ENCODE measurements around the gene ARMC9. TPM values are rescaled to one million over a fixed set of nuclear protein-coding genes. Genes with fewer than 3 reads are reported as not detected.

The ARMC9 gene
- total and polyA plus RNA-seq, 2 experiments from 2014 or later, result 15.1 to 17.3 TPM

DNA sequence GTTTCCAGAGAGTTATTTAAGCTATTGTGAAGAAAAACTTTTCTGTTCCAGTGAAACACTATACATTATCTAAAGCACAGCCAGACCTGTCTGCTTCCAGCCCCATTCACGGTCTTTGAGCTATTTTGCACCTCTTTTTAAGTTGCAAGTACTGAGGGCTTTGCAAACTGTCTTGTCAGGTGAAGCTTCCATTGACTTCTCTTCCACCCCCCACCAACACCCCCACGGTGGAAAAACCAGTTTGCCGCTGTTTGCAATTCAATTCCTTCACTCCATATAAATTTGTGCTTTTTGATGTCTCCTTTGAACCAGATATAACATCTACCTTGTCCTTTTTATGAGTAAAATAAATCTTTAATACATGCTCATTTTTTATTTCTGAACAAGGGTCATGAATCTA is 212.8 kb downstream of the ARMC9 start:
- H3K79me2 ChIP-seq (ENCODE audit: insufficient read depth), result no peaks in the 10 kb centered on the region
- H3K9me2 ChIP-seq (ENCODE audit: insufficient read depth), result no peaks in the 10 kb centered on the region
- H3K4me1 ChIP-seq (ENCODE audit: insufficient read depth), result peaks cover 1% of the 10 kb centered on the region
- H3K27ac ChIP-seq, result no peak overlapping the region
- no peak overlapping the region for H3K4me3 ChIP-seq
- H4K20me1 ChIP-seq (ENCODE audit: insufficient read depth), result no peaks in the 10 kb centered on the region
- no peaks in the 10 kb centered on the region for H3K36me3 ChIP-seq (ENCODE audit: low read depth)
- TF ChIP-seq EZH2 (IDR thresholded peaks at IDR 0.05; ENCODE audit: insufficient read depth, poor library complexity, severe bottlenecking) (no peak), EZH2phosphoT487 (IDR thresholded peaks at IDR 0.05; ENCODE audit: insufficient read depth, low read depth) (no peak)
- no peaks in the 10 kb centered on the region for H3K9me3 ChIP-seq (ENCODE audit: low read depth)
- no peak overlapping the region for H3K9ac ChIP-seq
- H2AFZ ChIP-seq, result no peak overlapping the region
- no peak overlapping the region for H3K4me2 ChIP-seq (ENCODE audit: unreplicated experiment)
- no peak for DNase-seq
- WGBS, 2 experiments (ENCODE audit: low coverage in 1 of 2, low lambda C conversion rate in 2 of 2, missing lambda C conversion rate in 2 of 2), result 67 to 71% methylated on average over 3 of the region's 3 CpGs
- in situ Hi-C loops (cut with MboI), result loop anchor here (25.0 kb wide), 1 partner anchor 299 kb away; no protein-coding TSS in a partner anchor
- H3F3A ChIP-seq (ENCODE audit: insufficient read depth), result peaks cover 8% of the 10 kb centered on the region; the same call in 1 of the 2 replicates
- 0 out of 2 replicates have a peak, but pooled peaks cover 4% of the 10 kb centered on the region for H3K27me3 ChIP-seq (replicated peaks; ENCODE audit: insufficient read depth)

DNA sequence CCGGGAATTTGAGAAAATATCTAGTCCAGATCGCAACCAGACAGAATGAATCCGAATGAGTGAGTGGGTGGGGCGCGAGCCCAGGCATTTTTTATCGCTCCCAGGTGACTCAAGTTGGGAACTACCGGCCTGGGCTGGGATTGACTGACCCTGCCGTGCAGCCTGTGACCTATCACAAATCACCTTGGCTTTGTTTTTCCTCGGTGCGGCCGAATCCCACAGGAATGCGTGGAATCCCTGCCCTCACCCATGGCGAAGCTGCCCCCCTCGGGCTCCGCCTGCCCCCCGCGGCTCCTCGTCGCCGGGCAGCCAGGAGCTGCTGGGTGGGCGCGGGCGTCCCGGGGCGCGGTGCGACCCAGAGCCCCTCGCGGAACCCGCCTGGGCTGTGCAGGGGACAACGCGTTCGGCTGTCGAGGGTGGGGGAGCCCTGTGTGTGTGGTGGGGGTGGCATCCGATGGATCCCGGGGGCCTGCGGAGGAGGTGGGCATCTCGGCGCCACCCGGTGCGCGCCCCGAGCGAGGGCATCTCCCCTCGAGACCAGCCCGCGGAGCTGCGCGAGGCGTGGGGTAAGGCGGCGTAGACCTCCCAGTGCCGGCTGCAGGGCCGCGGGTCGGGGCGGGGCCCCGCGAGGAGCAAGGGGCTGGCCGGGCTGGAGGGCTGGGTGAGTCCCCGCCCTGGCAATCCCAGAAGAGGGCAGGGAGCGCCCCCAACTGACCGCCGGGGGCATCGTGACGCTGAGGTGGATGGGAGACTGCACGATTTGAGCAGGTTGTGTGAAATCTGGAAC is 213.6 kb downstream of the ARMC9 start:
- Histone ChIP-seq H3K4me3 (peak overlapping the region; percentile 73), H3K27ac (no peak overlapping the region), H3K9me2 (ENCODE audit: insufficient read depth) (no peaks in the 10 kb centered on the region), H3K79me2 (ENCODE audit: insufficient read depth) (no peaks in the 10 kb centered on the region), H3F3A (ENCODE audit: insufficient read depth) (peaks cover 8% of the 10 kb centered on the region; the same call in 1 of the 2 replicates), H3K9ac (peak overlapping the region; percentile 70), H3K27me3 (replicated peaks; ENCODE audit: insufficient read depth) (0 out of 2 replicates have a peak, but pooled peaks cover 4% of the 10 kb centered on the region), H3K4me2 (ENCODE audit: unreplicated experiment) (peak overlapping the region; percentile 78), H3K9me3 (ENCODE audit: low read depth) (no peaks in the 10 kb centered on the region), H3K36me3 (ENCODE audit: low read depth) (no peaks in the 10 kb centered on the region), H2AFZ (peak overlapping the region; percentile 85), H4K20me1 (ENCODE audit: insufficient read depth) (no peaks in the 10 kb centered on the region), H3K4me1 (ENCODE audit: insufficient read depth) (no peaks in the 10 kb centered on the region)
- peak; percentile 89 for DNase-seq
- TF ChIP-seq EZH2 (IDR thresholded peaks at IDR 0.05; ENCODE audit: insufficient read depth, poor library complexity, severe bottlenecking), result no peak
- TF ChIP-seq EZH2phosphoT487 (IDR thresholded peaks at IDR 0.05; ENCODE audit: insufficient read depth, low read depth), result no peak
- WGBS, 2 experiments (ENCODE audit: low coverage in 1 of 2, low lambda C conversion rate in 2 of 2, missing lambda C conversion rate in 2 of 2), result 7 to 8% methylated on average over 40 to 57 of the region's 67 CpGs
- in situ Hi-C loops (cut with MboI), result loop anchor here (25.0 kb wide), 1 partner anchor 300 kb away; no protein-coding TSS in a partner anchor

GRCh38 chr2:231412618-231412963 is 214.2 kb downstream of the ARMC9 start:
- H3K9me3 ChIP-seq (ENCODE audit: low read depth), result no peaks in the 10 kb centered on the region
- H3K36me3 ChIP-seq (ENCODE audit: low read depth), result no peaks in the 10 kb centered on the region
- H4K20me1 ChIP-seq (ENCODE audit: insufficient read depth), result no peaks in the 10 kb centered on the region
- H2AFZ ChIP-seq, result peak overlapping the region; percentile 85
- H3K79me2 ChIP-seq (ENCODE audit: insufficient read depth), result no peaks in the 10 kb centered on the region
- H3K4me2 ChIP-seq (ENCODE audit: unreplicated experiment), result peak overlapping the region; percentile 78
- in situ Hi-C loops (cut with MboI), result loop anchor here (25.0 kb wide), 1 partner anchor 300 kb away; no protein-coding TSS in a partner anchor
- no peaks in the 10 kb centered on the region for H3K4me1 ChIP-seq (ENCODE audit: insufficient read depth)
- H3K27ac ChIP-seq, result no peak overlapping the region
- no peak for DNase-seq
- H3K9ac ChIP-seq, result no peak overlapping the region; the same call in 1 of the 2 replicates
- WGBS, 2 experiments (ENCODE audit: low coverage in 1 of 2, low lambda C conversion rate in 2 of 2, missing lambda C conversion rate in 2 of 2), result 25 to 31% methylated on average over 9 of the region's 9 CpGs
- H3F3A ChIP-seq (ENCODE audit: insufficient read depth), result peaks cover 8% of the 10 kb centered on the region; the same call in 1 of the 2 replicates
- TF ChIP-seq EZH2phosphoT487 (IDR thresholded peaks at IDR 0.05; ENCODE audit: insufficient read depth, low read depth), result no peak
- no peak for TF ChIP-seq EZH2 (IDR thresholded peaks at IDR 0.05; ENCODE audit: insufficient read depth, poor library complexity, severe bottlenecking)
- H3K4me3 ChIP-seq, result peak overlapping the region; percentile 73
- H3K9me2 ChIP-seq (ENCODE audit: insufficient read depth), result no peaks in the 10 kb centered on the region
- H3K27me3 ChIP-seq (replicated peaks; ENCODE audit: insufficient read depth), result 0 out of 2 replicates have a peak, but pooled peaks cover 4% of the 10 kb centered on the region

GRCh38 chr2:231413456-231413855 is 215.0 kb downstream of the ARMC9 start:
- no peak overlapping the region for H3K4me2 ChIP-seq (ENCODE audit: unreplicated experiment)
- H3K9me2 ChIP-seq (ENCODE audit: insufficient read depth), result no peaks in the 10 kb centered on the region
- H3F3A ChIP-seq (ENCODE audit: insufficient read depth), result peaks cover 8% of the 10 kb centered on the region; the same call in 1 of the 2 replicates
- H2AFZ ChIP-seq, result no peak overlapping the region
- no peaks in the 10 kb centered on the region for H3K79me2 ChIP-seq (ENCODE audit: insufficient read depth)
- H3K9me3 ChIP-seq (ENCODE audit: low read depth), result no peaks in the 10 kb centered on the region
- DNase-seq, result no peak
- H4K20me1 ChIP-seq (ENCODE audit: insufficient read depth), result no peaks in the 10 kb centered on the region
- 0 out of 2 replicates have a peak, but pooled peaks cover 4% of the 10 kb centered on the region for H3K27me3 ChIP-seq (replicated peaks; ENCODE audit: insufficient read depth)
- no peaks in the 10 kb centered on the region for H3K36me3 ChIP-seq (ENCODE audit: low read depth)
- in situ Hi-C loops (cut with MboI), result loop anchor here (25.0 kb wide), 1 partner anchor 301 kb away; no protein-coding TSS in a partner anchor
- H3K9ac ChIP-seq, result no peak overlapping the region
- no peak for TF ChIP-seq EZH2phosphoT487 (IDR thresholded peaks at IDR 0.05; ENCODE audit: insufficient read depth, low read depth)
- WGBS, 2 experiments (ENCODE audit: low coverage in 1 of 2, low lambda C conversion rate in 2 of 2, missing lambda C conversion rate in 2 of 2), result 73 to 74% methylated on average over 6 of the region's 6 CpGs
- no peaks in the 10 kb centered on the region for H3K4me1 ChIP-seq (ENCODE audit: insufficient read depth)
- H3K4me3 ChIP-seq, result no peak overlapping the region
- no peak overlapping the region for H3K27ac ChIP-seq
